Keratinocyte (primary cell): ENCODE results near the gene RPL37A. TPM values are rescaled to one million over a fixed set of nuclear protein-coding genes. Genes with fewer than 3 reads are reported as not detected.

Experiments used
- DNase-seq: peaks from one replicate; pipeline ENCODE4 v3.0.0-alpha.2; 2011; ENCODE audit warnings: low read depth, missing footprints, low spot score
- FAIRE-seq: peaks from 2 replicates; lab custom pipeline; 2011; peaks lifted over from hg19 to GRCh38; lab: Jason Lieb, UNC
- H2AFZ ChIP-seq: 2 replicates; pipeline ENCODE4 v1.6.0; 2012; ENCODE audit warnings: low read length, control low read depth, inconsistent platforms; ENCODE audit not compliant: control insufficient read depth
- H3K27ac ChIP-seq: 2 replicates; pipeline ENCODE4 v1.5.1; 2011; ENCODE audit warnings: low read length; ENCODE audit not compliant: control insufficient read depth, insufficient read depth
- H3K27me3 ChIP-seq: 3 replicates; pipeline ENCODE4 v1.6.0; 2011; ENCODE audit warnings: low read length; ENCODE audit not compliant: control insufficient read depth, insufficient read depth; ENCODE audit errors: extremely low read depth
- H3K36me3 ChIP-seq, 2 experiments: 2 replicates in 1 of 2; 3 replicates in 1 of 2; pipeline ENCODE4 v1.5.1; 2011; ENCODE audit warnings: low read length in 2 of 2, mild to moderate bottlenecking in 1 of 2; ENCODE audit not compliant: control insufficient read depth in 2 of 2, insufficient read depth in 2 of 2; ENCODE audit errors: extremely low read depth in 1 of 2
- H3K4me1 ChIP-seq: 3 replicates; pipeline ENCODE4 v1.5.1; 2011; ENCODE audit warnings: low read length; ENCODE audit not compliant: control insufficient read depth, insufficient read depth; ENCODE audit errors: extremely low read depth
- H3K4me2 ChIP-seq: 3 replicates; pipeline ENCODE4 v1.6.0; 2011; ENCODE audit warnings: low read depth, low read length; ENCODE audit not compliant: control insufficient read depth, insufficient read depth; ENCODE audit errors: extremely low read depth
- H3K4me3 ChIP-seq, 3 experiments: fragments of 200-600 bp in 1 of 3; sonication (generic) in 1 of 3; 2 replicates in 2 of 3; 3 replicates in 1 of 3; pipeline ENCODE4 v1.5.1; 2011 to 2016; ENCODE audit warnings: low read length in 3 of 3, mild to moderate bottlenecking in 3 of 3, control low read depth in 2 of 3, inconsistent platforms in 1 of 3, low read depth in 1 of 3, mixed read lengths in 1 of 3, mixed run types in 1 of 3, moderate library complexity in 1 of 3; ENCODE audit not compliant: control insufficient read depth in 2 of 3, insufficient read depth in 2 of 3; ENCODE audit errors: extremely low read depth in 1 of 3
- H3K79me2 ChIP-seq: 2 replicates; pipeline ENCODE4 v1.6.0; 2012; ENCODE audit warnings: low read length; ENCODE audit not compliant: control insufficient read depth, insufficient read depth
- H3K9ac ChIP-seq: 3 replicates; pipeline ENCODE4 v1.6.0; 2011; ENCODE audit warnings: low read length; ENCODE audit not compliant: control insufficient read depth, insufficient read depth; ENCODE audit errors: extremely low read depth
- H3K9me1 ChIP-seq: 3 replicates; pipeline ENCODE4 v1.6.0; 2011; ENCODE audit warnings: low read length; ENCODE audit not compliant: control insufficient read depth, insufficient read depth; ENCODE audit errors: extremely low read depth
- H3K9me3 ChIP-seq: 2 replicates; pipeline ENCODE4 v1.5.1; 2012; ENCODE audit warnings: low read depth, low read length; ENCODE audit not compliant: control insufficient read depth
- H4K20me1 ChIP-seq: 3 replicates; pipeline ENCODE4 v1.6.0; 2011; ENCODE audit warnings: low read length; ENCODE audit not compliant: control insufficient read depth, insufficient read depth; ENCODE audit errors: extremely low read depth
- CTCF ChIP-seq, 3 experiments: IDR thresholded peaks in 1 of 3; conservative IDR thresholded peaks in 1 of 3; optimal IDR thresholded peaks in 1 of 3; 2 replicates in 2 of 3; 3 replicates in 1 of 3; pipeline versions ENCODE3 to v1.5.1; 2011; ENCODE audit warnings: low read length in 3 of 3, mild to moderate bottlenecking in 3 of 3, moderate library complexity in 2 of 3, control low read depth in 1 of 3, inconsistent platforms in 1 of 3; ENCODE audit not compliant: insufficient read depth in 2 of 3; ENCODE audit errors: extremely low read depth in 1 of 3
- EZH2 ChIP-seq: IDR thresholded peaks from one replicate; pipeline ENCODE4 v1.6.1; 2012; ENCODE audit warnings: inconsistent platforms, mild to moderate bottlenecking, low read length, moderate library complexity
- dilution Hi-C: fragments of 300-500 bp; cut with MboI; formaldehyde crosslinking; loops from one replicate; pipeline ENCODE4 v1.7.0; 2020; ENCODE audit warnings: low sequenced_read_pairs; ENCODE audit not compliant: extremely low pct_ligation_motif_present
- polyA plus RNA-seq, 5 experiments: library from polyadenylated mRNA; depleted of rRNA in 3 of 5; stranded (reverse) in 3 of 5; stranded (forward) in 1 of 5; unstranded in 1 of 5; fragments of >200 nt; gene quantifications; 1 replicate in 1 of 5; 2 replicates in 3 of 5; 3 replicates in 1 of 5; pipeline versions ENCODE4 v1.2.1 to v1.2.3, GENCODE V29; 2011 to 2012; ENCODE audit warnings: missing spikeins in 2 of 5, low read depth in 1 of 5, low replicate concordance in 1 of 5

RPL37A gene
- polyA plus RNA-seq, 1 donor (not counting 4 experiments of a cell fraction or from before 2014, with no cell fraction given): 4,257 TPM

- Histone ChIP-seq H3K36me3 (no peaks in the 10 kb centered on the region), H3K79me2 (no peaks in the 10 kb centered on the region), H3K4me1 (peaks cover 24% of the 10 kb centered on the region), H3K27me3 (no peaks in the 10 kb centered on the region), H3K4me3 (no peak overlapping the region), H4K20me1 (no peaks in the 10 kb centered on the region), H3K9me3 (no peaks in the 10 kb centered on the region), H2AFZ (no peak overlapping the region), H3K4me2 (peak overlapping the region; percentile 4), H3K9ac (no peak overlapping the region), H3K27ac (no peak overlapping the region), H3K9me1 (no peaks in the 10 kb centered on the region)
- DNase-seq: no peak
- no peak for TF ChIP-seq EZH2
- dilution Hi-C loops: no loop called here
- FAIRE-seq: no peak
Measured at GRCh38 chr2:216490061-216490460, 8.6 kb upstream of the RPL37A start.

- Histone ChIP-seq H3K4me3 (no peak overlapping the region), H4K20me1 (no peaks in the 10 kb centered on the region), H3K4me1 (peaks cover 33% of the 10 kb centered on the region), H3K36me3 (no peaks in the 10 kb centered on the region), H2AFZ (no peak overlapping the region), H3K27ac (no peak overlapping the region), H3K79me2 (no peaks in the 10 kb centered on the region), H3K27me3 (no peaks in the 10 kb centered on the region), H3K9ac (no peak overlapping the region), H3K4me2 (no peak overlapping the region), H3K9me3 (no peaks in the 10 kb centered on the region), H3K9me1 (no peaks in the 10 kb centered on the region)
- TF ChIP-seq CTCF (optimal IDR thresholded peaks at IDR 0.05 in 1 of 3, IDR thresholded peaks at IDR 0.05 in 1 of 3, conservative IDR thresholded peaks at IDR 0.05 in 1 of 3; ENCODE audit: extremely low read depth in 1 of 3, insufficient read depth in 2 of 3, low read length in 3 of 3) (no peak), EZH2 (no peak)
- dilution Hi-C loops: no loop called here
- no peak for DNase-seq
- FAIRE-seq: no peak
Measured at GRCh38 chr2:216491793-216492596, 6.6 kb upstream of the RPL37A start.
